ENCODE data around the gene TMSB10. TPM values are rescaled to one million over a fixed set of nuclear protein-coding genes. Genes with fewer than 3 reads are reported as not detected.

Gene TMSB10
- total RNA-seq, 2 experiments from 2014 or later = 3,578 to 3,807 TPM

DNA sequence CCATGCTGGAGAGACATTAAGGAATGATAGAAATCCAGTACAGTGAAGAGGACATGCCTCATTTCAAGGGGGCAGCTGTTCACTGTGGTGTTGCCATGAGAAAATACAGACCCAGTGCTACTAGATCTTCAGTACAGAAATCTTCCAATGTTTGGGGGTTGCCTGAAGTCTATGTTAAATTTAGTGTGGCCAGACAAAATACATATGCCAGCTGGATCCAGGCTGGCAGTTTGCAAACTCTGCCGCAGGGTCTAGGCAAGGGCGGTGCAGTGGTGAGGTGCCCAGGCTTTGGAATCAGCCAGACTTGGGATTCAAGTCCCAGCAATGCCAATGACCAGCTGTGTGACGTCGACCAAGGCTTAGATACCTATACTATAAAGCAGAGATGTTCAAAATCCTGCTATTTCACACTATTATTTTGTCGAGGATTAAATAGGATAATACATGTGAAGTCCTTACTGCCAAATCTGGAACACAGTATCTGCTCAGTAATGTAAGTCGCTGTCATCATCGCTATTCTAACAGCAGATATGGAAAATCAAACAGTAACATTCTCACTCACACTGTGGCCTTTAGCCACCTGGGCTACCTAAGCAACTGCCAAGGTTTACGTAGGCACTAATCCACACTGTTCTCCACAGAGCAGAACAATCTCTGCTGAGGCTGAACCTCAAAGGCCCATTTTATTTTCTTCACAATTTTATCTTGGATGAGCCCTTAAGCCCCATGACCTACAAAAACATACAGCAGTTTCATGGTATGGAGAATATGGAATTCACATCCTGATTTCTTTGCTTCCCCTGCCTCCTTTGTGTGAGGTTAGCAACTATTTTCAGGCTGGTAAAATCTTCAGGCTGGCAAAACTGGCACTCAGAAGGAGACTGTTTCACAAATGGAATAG lies 5.9 kb upstream of the TMSB10 start:
- peaks cover 2% of the 10 kb centered on the region for H3K9me3 Mint-ChIP-seq (ENCODE audit: low read depth)
- CTCF ChIA-PET = interaction anchor here (2.3 to 4.1 kb wide), 3 partner anchors 10 to 26 kb away, joined by 15 to 29 read pairs (median 17); partner anchors contain the start of gene TRABD2A
- H3K4me3 Mint-ChIP-seq = no peak overlapping the region
- ATAC-seq (no peak), DNase-seq (no peak)
- H3K27me3 Mint-ChIP-seq = no peaks in the 10 kb centered on the region
- peaks cover 80% of the 10 kb centered on the region for H3K4me1 Mint-ChIP-seq
- H3K27ac Mint-ChIP-seq = peak overlapping the region; percentile 94
- H3K36me3 Mint-ChIP-seq = peaks cover 25% of the 10 kb centered on the region

DNA sequence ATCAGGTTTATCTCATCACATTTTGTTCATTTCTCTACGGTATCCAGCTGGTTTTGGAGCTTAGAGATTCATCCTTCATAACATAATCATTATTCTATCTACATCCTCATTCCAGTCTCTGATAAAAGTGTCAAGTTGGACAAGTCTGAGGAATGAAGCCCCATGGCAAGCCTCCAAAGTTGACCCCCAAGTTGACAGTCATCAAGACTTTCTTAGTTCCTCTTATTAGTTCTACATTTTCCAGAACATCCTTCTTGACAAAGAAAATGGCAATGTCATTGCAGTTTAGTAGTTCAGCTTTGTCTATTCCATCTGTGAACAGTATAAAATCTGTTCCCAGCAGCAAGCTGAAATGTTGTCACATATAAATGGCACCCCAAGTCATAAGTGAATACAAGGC lies 4.5 kb upstream of the TMSB10 start:
- Mint-ChIP-seq H3K4me3 (no peak overlapping the region), H3K27ac (no peak overlapping the region), H3K36me3 (peaks cover 26% of the 10 kb centered on the region), H3K27me3 (no peaks in the 10 kb centered on the region), H3K4me1 (peaks cover 72% of the 10 kb centered on the region), H3K9me3 (ENCODE audit: low read depth) (peaks cover 2% of the 10 kb centered on the region)
- CTCF ChIA-PET = interaction anchor here (1.3 to 7.9 kb wide), 2 partner anchors 13 to 24 kb away, joined by 3 to 116 read pairs; no protein-coding TSS in a partner anchor
- DNase-seq = no peak
- ATAC-seq = no peak

DNA sequence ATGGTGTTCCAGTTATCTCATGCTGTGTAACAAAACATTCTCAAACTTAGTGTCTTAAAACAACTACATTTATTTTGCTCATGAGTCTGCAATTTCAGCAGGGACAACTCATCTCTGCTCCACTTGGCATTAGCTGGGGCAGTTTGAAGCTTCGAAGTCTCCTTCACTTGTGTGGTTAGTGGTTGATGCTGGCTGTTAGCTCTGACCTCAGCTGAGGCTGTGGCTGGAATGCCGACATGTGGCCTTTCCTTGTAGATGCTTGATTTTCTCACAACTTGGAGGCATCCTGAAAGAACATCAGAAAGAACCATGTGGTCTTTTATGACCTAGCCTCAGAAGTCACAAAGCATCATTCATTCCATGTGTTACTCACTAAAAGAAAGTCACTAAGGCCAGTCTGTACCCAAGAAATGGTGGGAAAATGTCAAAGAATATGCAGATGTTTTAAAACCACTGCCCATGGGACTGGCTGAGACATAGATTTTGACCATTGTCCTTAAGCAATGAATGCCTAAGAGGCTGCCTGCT lies 3.8 kb upstream of the TMSB10 start:
- Mint-ChIP-seq H3K27ac (peak overlapping the region; percentile 55), H3K27me3 (no peaks in the 10 kb centered on the region), H3K4me1 (peaks cover 67% of the 10 kb centered on the region), H3K4me3 (no peak overlapping the region), H3K36me3 (peaks cover 30% of the 10 kb centered on the region), H3K9me3 (ENCODE audit: low read depth) (peaks cover 2% of the 10 kb centered on the region)
- no peak for ATAC-seq
- peak; percentile 46 for DNase-seq
- CTCF ChIA-PET = interaction anchor here (1.3 to 7.9 kb wide), 2 partner anchors 13 to 23 kb away, joined by 3 to 116 read pairs; no protein-coding TSS in a partner anchor

DNA sequence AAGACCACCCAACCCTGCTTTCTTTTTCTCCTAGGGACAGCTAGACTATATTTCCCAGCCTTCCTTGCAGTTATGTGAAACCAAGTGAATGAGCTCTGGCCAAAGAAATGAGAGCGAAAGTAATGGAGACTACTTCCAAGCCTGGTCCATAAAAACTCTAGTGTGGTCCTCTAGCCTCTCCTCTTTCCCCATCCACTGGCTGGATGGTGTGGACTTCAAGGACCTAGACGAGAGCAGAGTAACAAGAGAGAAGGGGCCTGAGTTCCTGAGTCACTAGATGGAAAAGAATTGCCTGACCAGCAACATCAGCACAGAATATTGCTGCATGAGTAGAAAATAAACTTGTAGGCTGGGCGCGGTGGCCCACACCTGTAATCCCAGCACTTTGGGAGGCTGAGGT lies 2.9 kb upstream of the TMSB10 start:
- peaks cover 2% of the 10 kb centered on the region for H3K9me3 Mint-ChIP-seq (ENCODE audit: low read depth)
- CTCF ChIA-PET = interaction anchor here (7.9 kb wide), 1 partner anchor 22 kb away, joined by 116 read pairs; no protein-coding TSS in a partner anchor
- H3K4me3 Mint-ChIP-seq = no peak overlapping the region
- peaks cover 69% of the 10 kb centered on the region for H3K4me1 Mint-ChIP-seq
- no peak overlapping the region for H3K27ac Mint-ChIP-seq
- no peak for ATAC-seq
- peaks cover 39% of the 10 kb centered on the region for H3K36me3 Mint-ChIP-seq
- no peaks in the 10 kb centered on the region for H3K27me3 Mint-ChIP-seq
- peak; percentile 28 for DNase-seq

DNA sequence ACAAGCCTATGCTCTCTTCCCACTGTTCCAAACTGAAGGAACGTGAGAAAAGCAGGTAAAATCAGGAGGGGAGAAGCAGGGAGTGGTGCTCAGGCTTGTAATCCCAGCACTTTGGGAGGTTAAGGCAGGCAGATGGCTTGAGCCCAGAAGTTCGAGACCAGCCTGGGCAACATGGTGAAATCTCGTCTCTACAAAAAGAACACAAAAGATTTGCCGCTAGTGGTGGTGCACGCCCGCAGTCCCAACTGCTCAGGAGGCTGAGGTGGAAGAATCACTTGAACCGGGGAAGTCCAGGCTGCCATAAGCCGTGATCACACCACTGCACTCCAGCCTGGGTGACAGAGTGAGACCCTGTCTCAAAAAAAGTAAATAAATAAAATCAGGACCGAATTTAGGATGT lies 1.3 kb upstream of the TMSB10 start:
- H3K4me3 Mint-ChIP-seq = peak overlapping the region; percentile 85
- peak; percentile 38 for DNase-seq
- H3K27me3 Mint-ChIP-seq = no peaks in the 10 kb centered on the region
- peaks cover 70% of the 10 kb centered on the region for H3K4me1 Mint-ChIP-seq
- CTCF ChIA-PET = interaction anchor here (1.0 to 7.9 kb wide), 6 partner anchors 7 to 71 kb away, joined by 3 to 116 read pairs (median 4); no protein-coding TSS in a partner anchor
- H3K27ac Mint-ChIP-seq = peak overlapping the region; percentile 88
- ATAC-seq = no peak
- H3K9me3 Mint-ChIP-seq (ENCODE audit: low read depth) = peaks cover 4% of the 10 kb centered on the region
- H3K36me3 Mint-ChIP-seq = peaks cover 50% of the 10 kb centered on the region

DNA sequence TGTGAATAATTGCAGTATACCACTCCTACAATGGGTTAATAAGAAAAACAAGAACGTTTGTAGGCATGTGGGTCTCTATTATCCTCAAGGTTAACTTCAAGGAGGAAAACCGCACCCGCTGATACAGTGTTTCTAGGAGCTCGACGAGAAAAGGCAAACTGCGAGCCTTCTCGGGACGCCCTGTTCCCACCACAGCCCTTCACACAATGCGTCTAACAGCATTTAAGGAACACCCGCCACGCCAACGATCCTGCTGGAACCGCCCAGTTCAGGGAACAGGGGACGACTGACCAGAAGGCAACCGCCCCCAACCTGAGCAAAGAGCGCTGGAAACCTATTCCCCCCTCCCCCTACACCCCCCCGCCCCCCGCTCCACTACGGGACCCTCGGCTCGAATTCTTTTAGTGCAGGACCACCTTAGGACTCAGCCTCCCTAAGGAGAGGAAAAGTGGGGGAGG lies 710 bp upstream of the TMSB10 start:
- CTCF ChIA-PET = interaction anchor here (0.7 to 7.9 kb wide), 7 partner anchors 8 to 415 kb away, joined by 3 to 116 read pairs (median 4); partner anchors contain the start of gene TRABD2A
- Mint-ChIP-seq H3K9me3 (ENCODE audit: low read depth) (peaks cover 10% of the 10 kb centered on the region), H3K36me3 (peaks cover 56% of the 10 kb centered on the region), H3K4me3 (peak overlapping the region; percentile 85), H3K4me1 (peaks cover 72% of the 10 kb centered on the region), H3K27ac (peak overlapping the region; percentile 88), H3K27me3 (no peaks in the 10 kb centered on the region)
- DNase-seq (peak; percentile 64), ATAC-seq (no peak)

DNA sequence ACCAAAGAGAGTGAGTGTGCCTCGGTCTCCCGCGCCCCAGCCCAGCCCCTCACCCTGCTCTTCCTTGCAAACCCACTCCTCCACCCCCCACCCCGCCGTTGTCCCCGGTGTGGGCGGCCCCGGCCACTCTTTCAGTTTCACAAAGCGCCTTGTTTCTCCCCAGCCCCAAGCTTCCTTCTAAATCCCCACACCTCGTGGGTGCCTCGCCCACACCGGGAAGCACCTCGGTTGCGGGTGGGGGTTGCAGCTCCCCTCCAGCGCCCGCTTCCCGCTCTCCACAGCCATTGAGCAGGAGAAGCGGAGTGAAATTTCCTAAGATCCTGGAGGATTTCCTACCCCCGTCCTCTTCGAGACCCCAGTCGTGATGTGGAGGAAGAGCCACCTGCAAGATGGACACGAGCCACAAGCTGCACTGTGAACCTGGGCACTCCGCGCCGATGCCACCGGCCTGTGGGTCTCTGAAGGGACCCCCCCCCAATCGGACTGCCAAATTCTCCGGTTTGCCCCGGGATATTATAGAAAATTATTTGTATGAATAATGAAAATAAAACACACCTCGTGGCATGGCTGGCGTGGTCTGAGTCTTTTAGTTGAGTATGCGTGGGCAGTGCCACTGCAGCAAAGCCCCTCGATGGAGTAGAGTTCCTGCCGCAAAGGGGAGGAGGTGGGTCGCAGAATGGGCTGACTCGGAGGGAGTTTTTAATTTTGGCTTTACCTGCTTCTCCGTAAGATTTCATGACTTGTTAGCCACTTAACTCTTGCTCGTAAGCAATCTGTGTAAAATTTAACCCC lies 848 bp downstream of the TMSB10 start:
- Mint-ChIP-seq H3K9me3 (ENCODE audit: low read depth) (peaks cover 14% of the 10 kb centered on the region), H3K36me3 (peaks cover 58% of the 10 kb centered on the region), H3K27ac (peak overlapping the region; percentile 91), H3K4me1 (peaks cover 67% of the 10 kb centered on the region), H3K27me3 (no peaks in the 10 kb centered on the region), H3K4me3 (peak overlapping the region; percentile 85)
- CTCF ChIA-PET = interaction anchor here (0.8 to 7.9 kb wide), 13 partner anchors 8 to 165 kb away, joined by 3 to 116 read pairs (median 5); partner anchors contain the start of gene TRABD2A
- peak; percentile 80 for DNase-seq
- ATAC-seq = peak; percentile 13

DNA sequence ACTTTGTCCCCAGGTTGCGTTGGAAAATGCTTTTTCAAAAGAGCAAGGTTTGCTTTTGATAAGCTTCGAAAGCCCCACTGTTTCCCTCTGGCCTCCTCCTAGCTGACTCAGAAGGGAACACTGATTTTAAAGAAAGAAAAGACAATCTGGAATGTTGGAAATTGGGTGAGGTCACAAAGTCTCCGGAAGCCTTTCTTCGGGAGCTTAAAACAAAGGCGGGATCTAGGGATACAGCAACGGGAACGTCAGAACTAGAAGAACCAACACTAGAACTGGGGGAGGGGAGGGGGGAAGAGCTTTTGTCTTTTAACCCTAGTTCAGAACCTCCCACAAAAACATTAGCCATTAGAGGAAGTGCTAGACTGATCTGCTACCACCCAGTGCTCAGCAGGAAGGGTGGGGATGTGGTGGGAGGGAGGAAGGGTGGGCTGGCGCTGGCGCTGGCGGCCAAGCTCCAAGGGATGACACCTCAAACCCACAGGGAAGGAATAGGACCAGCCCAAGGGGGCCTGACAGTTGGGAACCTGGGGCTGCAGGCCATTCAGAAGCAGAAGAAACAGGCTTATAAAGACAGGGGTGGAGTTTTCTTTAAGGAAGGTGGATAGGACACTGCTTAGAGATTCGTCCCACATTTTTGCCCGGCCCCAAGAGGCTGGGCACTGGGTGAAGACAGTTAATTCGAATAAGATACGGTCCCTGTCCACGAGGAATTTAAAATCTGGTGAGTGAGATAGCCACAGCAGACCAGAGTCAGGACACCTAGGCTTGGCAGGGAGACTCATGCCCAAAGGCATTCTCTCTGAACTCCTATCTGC lies 1.7 kb downstream of the TMSB10 start:
- DNase-seq = peak; percentile 84
- peaks cover 55% of the 10 kb centered on the region for H3K36me3 Mint-ChIP-seq
- peak; percentile 40 for ATAC-seq

DNA sequence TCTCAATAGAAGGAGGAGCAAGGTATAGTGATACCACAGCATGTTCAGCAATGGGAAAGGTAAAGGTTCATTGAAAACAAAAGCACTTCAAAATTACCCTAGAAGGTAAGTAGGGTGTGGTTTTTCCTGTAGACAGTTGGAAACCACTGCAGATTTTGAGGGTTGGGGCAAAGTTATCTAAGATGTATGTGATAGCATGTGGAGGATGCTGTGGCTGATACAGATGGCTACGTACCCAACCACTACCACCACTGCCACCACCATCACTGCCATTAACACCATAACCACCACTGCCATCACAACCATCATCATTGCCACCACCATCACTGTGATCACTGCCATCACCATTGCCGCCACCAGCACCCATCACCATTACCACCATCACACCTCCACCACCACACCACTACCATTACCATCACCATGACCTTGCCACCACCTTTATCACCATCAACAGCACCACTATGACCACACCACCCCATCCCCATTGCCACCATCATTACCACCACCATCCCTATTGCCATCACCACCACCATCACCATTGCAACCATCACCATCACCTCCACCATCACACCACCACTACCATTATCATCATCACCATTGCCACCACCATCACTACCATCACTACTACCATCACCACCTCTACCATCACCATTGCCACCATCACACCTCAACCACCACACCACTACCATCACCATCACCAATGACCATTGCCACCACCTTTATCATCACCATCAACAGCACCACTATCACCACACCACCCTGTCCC lies 3.7 kb downstream of the TMSB10 start:
- Mint-ChIP-seq H3K9me3 (ENCODE audit: low read depth) (peaks cover 14% of the 10 kb centered on the region), H3K4me3 (peak overlapping the region; percentile 44), H3K36me3 (peaks cover 45% of the 10 kb centered on the region), H3K27ac (peak overlapping the region; percentile 91), H3K4me1 (peaks cover 48% of the 10 kb centered on the region), H3K27me3 (no peaks in the 10 kb centered on the region)
- ATAC-seq (peak; percentile 4), DNase-seq (peak; percentile 83)
- CTCF ChIA-PET = interaction anchor here (3.6 to 7.9 kb wide), 3 partner anchors 16 to 28 kb away, joined by 23 to 116 read pairs (median 26); partner anchors contain the start of gene TRABD2A

More for the DNA sequence above, 1.7 kb downstream of the TMSB10 start:
- Mint-ChIP-seq H3K4me3 (peak overlapping the region; percentile 85), H3K27me3 (no peaks in the 10 kb centered on the region), H3K9me3 (ENCODE audit: low read depth) (peaks cover 14% of the 10 kb centered on the region), H3K27ac (peak overlapping the region; percentile 91), H3K4me1 (peaks cover 64% of the 10 kb centered on the region)
- CTCF ChIA-PET = interaction anchor here (0.7 to 7.9 kb wide), 12 partner anchors 9 to 152 kb away, joined by 3 to 116 read pairs (median 6); partner anchors contain the start of gene TRABD2A

DNA sequence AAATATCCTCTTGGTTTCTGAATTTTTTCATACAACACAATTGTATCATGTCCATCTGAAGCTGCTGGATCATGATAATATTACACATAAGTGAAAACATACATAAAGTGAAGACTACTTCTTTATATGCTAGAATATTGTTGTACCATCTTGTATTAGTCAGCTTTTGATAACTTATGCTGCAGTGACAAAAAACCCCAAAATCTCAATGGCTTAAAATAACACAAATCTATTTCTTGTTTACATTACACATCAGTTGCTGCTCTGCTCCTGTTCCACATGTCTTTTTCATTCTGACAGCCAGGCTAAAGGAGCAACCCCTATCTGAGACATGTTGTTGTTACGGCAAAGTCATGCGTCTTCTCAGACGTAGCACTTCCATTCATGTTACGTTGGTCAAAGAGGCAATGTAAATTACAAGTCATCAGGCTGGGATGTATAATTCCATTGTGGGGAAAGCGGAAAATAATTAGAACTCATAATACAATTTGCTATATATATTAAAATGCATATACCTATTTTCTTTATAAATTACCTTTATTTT lies 5.8 kb downstream of the TMSB10 start:
- Mint-ChIP-seq H3K36me3 (peaks cover 40% of the 10 kb centered on the region), H3K27ac (no peak overlapping the region), H3K9me3 (ENCODE audit: low read depth) (peaks cover 14% of the 10 kb centered on the region), H3K4me3 (no peak overlapping the region), H3K4me1 (peaks cover 41% of the 10 kb centered on the region), H3K27me3 (no peaks in the 10 kb centered on the region)
- DNase-seq (peak; percentile 35), ATAC-seq (no peak)
- CTCF ChIA-PET = interaction anchor here (1.5 to 2.1 kb wide), 2 partner anchors 15 to 29 kb away, joined by 4 to 18 read pairs; no protein-coding TSS in a partner anchor

DNA sequence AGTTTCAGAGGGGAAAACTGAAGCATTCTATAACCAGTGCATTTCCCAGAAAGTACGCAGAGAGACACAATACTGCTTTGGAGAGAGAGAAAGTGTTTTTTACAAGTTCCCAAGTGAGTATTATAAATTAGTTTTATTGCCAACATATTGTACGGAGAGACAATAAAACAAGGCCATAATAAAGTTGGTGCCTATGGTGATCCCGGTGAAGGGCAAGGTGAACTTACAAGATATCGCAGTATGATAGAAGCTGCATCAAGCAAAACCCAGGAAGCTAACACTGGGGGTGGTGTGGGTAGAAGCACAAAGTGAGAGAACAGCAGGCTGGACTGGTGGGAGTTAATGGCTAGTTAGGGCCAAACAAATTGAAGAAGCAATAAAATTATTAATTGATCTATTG lies 7.5 kb downstream of the TMSB10 start:
- Mint-ChIP-seq H3K36me3 (peaks cover 26% of the 10 kb centered on the region), H3K4me3 (no peak overlapping the region), H3K27ac (no peak overlapping the region), H3K9me3 (ENCODE audit: low read depth) (peaks cover 14% of the 10 kb centered on the region), H3K27me3 (no peaks in the 10 kb centered on the region), H3K4me1 (peaks cover 30% of the 10 kb centered on the region)
- DNase-seq (no peak), ATAC-seq (no peak)
- CTCF ChIA-PET = interaction anchor here (2.1 kb wide), 1 partner anchor 13 kb away, joined by 18 read pairs; no protein-coding TSS in a partner anchor

All from activated CD8-positive, alpha-beta memory T cell treated with anti-CD3 and anti-CD28 coated beads, Interleukin-2, amount 10 ng/mL, durations not matched to agents 7 days and 5 days (primary cell).